Measurements from ENCODE around the gene CASP9. TPM values are rescaled to one million over a fixed set of nuclear protein-coding genes. Genes with fewer than 3 reads are reported as not detected.

The CASP9 gene
- total RNA-seq, 4 donors from 2014 or later, result 7.4 to 34.0 (median 26.2) TPM

DNA sequence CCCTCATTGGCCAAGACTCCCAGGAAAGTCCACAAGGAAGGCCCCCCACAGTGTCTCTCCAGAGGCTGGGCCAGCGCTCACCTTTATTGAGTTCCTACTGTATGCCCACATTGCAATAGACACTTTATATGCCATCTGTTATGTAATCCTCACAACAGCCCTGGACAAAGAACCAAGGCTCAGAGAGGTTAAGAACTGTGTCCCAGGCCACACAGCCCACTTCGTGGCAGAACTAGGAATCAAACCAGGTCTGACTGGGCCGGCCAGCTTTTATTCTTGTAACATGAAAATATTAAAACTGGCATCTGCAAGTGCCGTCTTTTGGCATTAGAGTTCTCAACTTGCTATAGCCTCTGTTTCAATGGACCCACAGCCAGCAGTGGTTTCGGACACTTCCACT lies 81.3 kb downstream of the CASP9 start:
- no peak overlapping the region for H3K4me3 ChIP-seq
- H3K9me3 ChIP-seq, result no peaks in the 10 kb centered on the region
- H3K27ac ChIP-seq, result no peak overlapping the region
- TF ChIP-seq POLR2A (IDR thresholded peaks at IDR 0.05) (no peak), CTCF (IDR thresholded peaks at IDR 0.05) (no peak)
- no peak for DNase-seq
- H3K27me3 ChIP-seq, result no peaks in the 10 kb centered on the region
- H3K4me1 ChIP-seq, result no peaks in the 10 kb centered on the region
- H3K36me3 ChIP-seq, result no peaks in the 10 kb centered on the region

DNA sequence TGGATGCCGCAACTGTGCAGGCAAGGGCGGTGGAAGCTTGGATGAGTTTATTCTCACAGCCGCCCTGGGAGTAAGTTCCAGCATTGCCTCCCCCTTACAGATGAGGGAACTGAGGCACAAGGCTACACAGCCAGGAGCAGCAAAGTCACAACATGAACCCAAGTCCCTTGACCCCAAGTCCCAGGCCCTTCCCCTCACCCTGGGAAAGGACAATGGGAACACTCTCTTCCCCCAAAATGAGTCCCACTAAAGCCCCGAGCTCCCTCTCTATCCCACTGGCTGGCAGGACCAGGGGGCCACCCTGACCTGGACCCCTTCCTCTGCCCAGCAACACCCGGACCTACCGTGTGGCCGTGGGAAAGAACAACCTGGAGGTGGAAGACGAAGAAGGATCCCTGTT lies 81.9 kb downstream of the CASP9 start:
- H3K4me3 ChIP-seq, result no peak overlapping the region
- H3K36me3 ChIP-seq, result no peaks in the 10 kb centered on the region
- H3K27me3 ChIP-seq, result no peaks in the 10 kb centered on the region
- no peak for DNase-seq
- TF ChIP-seq CTCF (IDR thresholded peaks at IDR 0.05) (no peak), POLR2A (IDR thresholded peaks at IDR 0.05) (no peak)
- H3K9me3 ChIP-seq, result no peaks in the 10 kb centered on the region
- H3K27ac ChIP-seq, result no peak overlapping the region
- no peaks in the 10 kb centered on the region for H3K4me1 ChIP-seq

Small RNA genes lying within 50 kb of the gene (small RNA-seq; reads per million reads assigned to genes)
- gene SCARNA21B, result 0 to 0.19 reads per million in 2 donors

Other genes with a start within 250 kb of the CASP9 start
- 100 to 1,000 TPM in 3 of 4 donors, 10 to 100 TPM in 1; 84.2 to 236 (median 196) TPM for gene EFHD2, start 114.3 kb downstream of the CASP9 start, total RNA-seq
- 1 to 10 TPM in 1 of 4 donors, not detected in 3; 3.2 TPM for gene CTRC, start 85.8 kb downstream of the CASP9 start, total RNA-seq
- not detected for gene CELA2A, start 67.5 kb downstream of the CASP9 start, total RNA-seq
- not detected for gene CELA2B, start 48.1 kb downstream of the CASP9 start, total RNA-seq
- 10 to 100 TPM; 20.8 to 64.4 (median 31.8) TPM for gene DNAJC16, start 2.6 kb upstream of the CASP9 start, total RNA-seq
- gene AGMAT, start 60.8 kb upstream of the CASP9 start, total RNA-seq, result 10 to 100 TPM; 15.7 to 45.4 (median 39.6) TPM
- 10 to 100 TPM; 56.0 to 97.1 (median 68.5) TPM for gene DDI2, start 93.2 kb upstream of the CASP9 start, total RNA-seq
- gene PLEKHM2, start 160.1 kb upstream of the CASP9 start, total RNA-seq, result 10 to 100 TPM; 20.0 to 63.5 (median 37.7) TPM
- gene SLC25A34, start 212.0 kb upstream of the CASP9 start, total RNA-seq, result 100 to 1,000 TPM in 1 of 4 donors, 10 to 100 TPM in 3; 32.2 to 127 (median 69.5) TPM
- 10 to 100 TPM in 3 of 4 donors, 1 to 10 TPM in 1; 2.5 to 42.4 (median 32.7) TPM for gene TMEM82, start 218.3 kb upstream of the CASP9 start, total RNA-seq
- gene FBLIM1, start 234.6 kb upstream of the CASP9 start, total RNA-seq, result 100 to 1,000 TPM in 3 of 4 donors, 10 to 100 TPM in 1; 50.3 to 502 (median 337) TPM